NCI-H146 treated with DMSO at 0.1 percent for 48 hours (cell line): Measurements from ENCODE around the gene CPXM2.

Source experiments
- DNase-seq: peaks from one replicate; lab custom pipeline; 2025; ENCODE audit not compliant: unreplicated experiment; lab: John Stamatoyannopoulos, UW

Gene CPXM2

GRCh38 chr10:123906296-123906695 lies 14.7 kb upstream of the CPXM2 start:
- DNase-seq = no peak

- DNase-seq = no peak
Measured at GRCh38 chr10:123904834-123905409, 13.3 kb upstream of the CPXM2 start.

GRCh38 chr10:123903621-123904020 lies 12.0 kb upstream of the CPXM2 start:
- DNase-seq = no peak

GRCh38 chr10:123901621-123902020 lies 10.0 kb upstream of the CPXM2 start:
- no peak for DNase-seq

GRCh38 chr10:123897146-123897545 lies 5.5 kb upstream of the CPXM2 start:
- no peak for DNase-seq

- DNase-seq = no peak
Measured at GRCh38 chr10:123896246-123896927, 4.8 kb upstream of the CPXM2 start.

- no peak for DNase-seq
Measured at GRCh38 chr10:123893651-123894050, 2.0 kb upstream of the CPXM2 start.

- no peak for DNase-seq
Measured at GRCh38 chr10:123890756-123891143, 857 bp downstream of the CPXM2 start.

- no peak for DNase-seq
Measured at GRCh38 chr10:123890226-123890625, 1.4 kb downstream of the CPXM2 start.

- DNase-seq = no peak
Measured at GRCh38 chr10:123889821-123890220, 1.8 kb downstream of the CPXM2 start.

GRCh38 chr10:123888751-123889150 lies 2.9 kb downstream of the CPXM2 start:
- no peak for DNase-seq

- no peak for DNase-seq
Measured at GRCh38 chr10:123888256-123888655, 3.4 kb downstream of the CPXM2 start.

- no peak for DNase-seq
Measured at GRCh38 chr10:123886292-123886691, 5.3 kb downstream of the CPXM2 start.

- no peak for DNase-seq
Measured at GRCh38 chr10:123885406-123886170, 6.0 kb downstream of the CPXM2 start.

GRCh38 chr10:123884907-123885381 lies 6.7 kb downstream of the CPXM2 start:
- DNase-seq = no peak

GRCh38 chr10:123884351-123884906 lies 7.2 kb downstream of the CPXM2 start:
- DNase-seq = no peak

GRCh38 chr10:123883673-123884320 lies 7.8 kb downstream of the CPXM2 start:
- DNase-seq = no peak

- DNase-seq = no peak
Measured at GRCh38 chr10:123882681-123883445, 8.7 kb downstream of the CPXM2 start.

GRCh38 chr10:123882177-123882576 lies 9.4 kb downstream of the CPXM2 start:
- no peak for DNase-seq

GRCh38 chr10:123879606-123880257 lies 11.9 kb downstream of the CPXM2 start:
- no peak for DNase-seq
